GM06990 (cell line): Measurements from ENCODE around the gene LILRA5.
"Not testable (repeated sequence)": the region's sequence is repeated elsewhere in the genome, so short reads cannot be mapped to it uniquely, and the experiment has no call there.

Source experiments
- DNase-seq: peaks from one replicate; pipeline ENCODE4 v3.0.0-alpha.2; 2011; ENCODE audit not compliant: insufficient read length; ENCODE audit errors: extremely low read depth
- H3K27me3 ChIP-seq: replicated peaks from 2 replicates; pipeline ENCODE4 v1.6.0; 2011; ENCODE audit warnings: low read length; ENCODE audit not compliant: control insufficient read depth, insufficient read depth
- H3K36me3 ChIP-seq: 2 replicates; pipeline ENCODE4 v1.5.1; 2011; ENCODE audit warnings: low read length; ENCODE audit not compliant: control insufficient read depth, insufficient read depth
- H3K4me3 ChIP-seq: replicated peaks from 2 replicates; pipeline ENCODE4 v1.5.1; 2011; ENCODE audit warnings: low read depth, mild to moderate bottlenecking, control low read depth, low read length
- TF ChIP-seq, protein P1 (sequence below): IDR thresholded peaks from 2 replicates; pipeline ENCODE4 v1.5.1; 2011; ENCODE audit warnings: low read length, control low read depth, mild to moderate bottlenecking, inconsistent platforms; ENCODE audit not compliant: insufficient read depth, poor library complexity, severe bottlenecking

The LILRA5 gene

DNA sequence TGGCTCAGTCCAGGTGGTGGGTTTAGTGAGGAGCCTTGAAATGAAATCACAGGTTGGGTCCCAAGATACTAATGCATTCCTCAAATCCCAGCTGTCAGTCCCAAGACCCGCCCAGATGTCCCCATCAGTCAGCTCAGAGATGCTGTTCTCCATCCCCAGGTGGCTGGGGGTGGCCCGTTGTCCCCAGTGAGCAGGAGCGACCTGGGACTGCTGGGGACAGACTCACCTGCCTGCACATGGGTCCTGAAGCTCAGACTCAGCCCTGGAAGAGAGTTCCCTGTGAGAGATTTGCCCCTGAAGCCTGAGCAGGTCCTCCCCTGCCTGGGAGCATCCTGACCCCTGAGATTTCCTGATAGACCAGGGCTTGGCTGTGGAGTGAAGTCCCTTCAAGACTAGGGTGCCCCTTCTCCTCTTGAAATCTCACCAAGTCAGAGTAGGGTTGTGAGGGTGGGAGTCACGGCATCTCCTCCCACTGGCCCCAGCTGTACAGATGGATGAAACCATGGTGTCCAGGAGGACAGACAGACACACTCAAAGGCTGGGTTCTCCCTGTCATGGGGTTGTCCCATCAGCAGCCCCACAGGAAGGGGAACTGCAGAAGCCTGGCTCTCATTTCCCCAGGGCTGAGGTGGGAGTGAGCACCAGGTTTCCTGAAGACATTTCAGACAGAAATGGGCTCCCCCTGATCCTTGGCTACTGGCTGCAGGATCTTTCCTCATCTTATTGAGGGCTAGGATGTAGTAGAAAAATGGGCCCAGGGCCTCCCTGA lies 14.4 kb downstream of the LILRA5 start:
- Histone ChIP-seq H3K4me3 (no peak overlapping the region), H3K36me3 (no peaks in the 10 kb centered on the region), H3K27me3 (no peaks in the 10 kb centered on the region; the same call in none of the 2 replicates)
- DNase-seq: no peak
- TF ChIP-seq, protein P1, sequence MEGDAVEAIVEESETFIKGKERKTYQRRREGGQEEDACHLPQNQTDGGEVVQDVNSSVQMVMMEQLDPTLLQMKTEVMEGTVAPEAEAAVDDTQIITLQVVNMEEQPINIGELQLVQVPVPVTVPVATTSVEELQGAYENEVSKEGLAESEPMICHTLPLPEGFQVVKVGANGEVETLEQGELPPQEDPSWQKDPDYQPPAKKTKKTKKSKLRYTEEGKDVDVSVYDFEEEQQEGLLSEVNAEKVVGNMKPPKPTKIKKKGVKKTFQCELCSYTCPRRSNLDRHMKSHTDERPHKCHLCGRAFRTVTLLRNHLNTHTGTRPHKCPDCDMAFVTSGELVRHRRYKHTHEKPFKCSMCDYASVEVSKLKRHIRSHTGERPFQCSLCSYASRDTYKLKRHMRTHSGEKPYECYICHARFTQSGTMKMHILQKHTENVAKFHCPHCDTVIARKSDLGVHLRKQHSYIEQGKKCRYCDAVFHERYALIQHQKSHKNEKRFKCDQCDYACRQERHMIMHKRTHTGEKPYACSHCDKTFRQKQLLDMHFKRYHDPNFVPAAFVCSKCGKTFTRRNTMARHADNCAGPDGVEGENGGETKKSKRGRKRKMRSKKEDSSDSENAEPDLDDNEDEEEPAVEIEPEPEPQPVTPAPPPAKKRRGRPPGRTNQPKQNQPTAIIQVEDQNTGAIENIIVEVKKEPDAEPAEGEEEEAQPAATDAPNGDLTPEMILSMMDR: no peak

DNA sequence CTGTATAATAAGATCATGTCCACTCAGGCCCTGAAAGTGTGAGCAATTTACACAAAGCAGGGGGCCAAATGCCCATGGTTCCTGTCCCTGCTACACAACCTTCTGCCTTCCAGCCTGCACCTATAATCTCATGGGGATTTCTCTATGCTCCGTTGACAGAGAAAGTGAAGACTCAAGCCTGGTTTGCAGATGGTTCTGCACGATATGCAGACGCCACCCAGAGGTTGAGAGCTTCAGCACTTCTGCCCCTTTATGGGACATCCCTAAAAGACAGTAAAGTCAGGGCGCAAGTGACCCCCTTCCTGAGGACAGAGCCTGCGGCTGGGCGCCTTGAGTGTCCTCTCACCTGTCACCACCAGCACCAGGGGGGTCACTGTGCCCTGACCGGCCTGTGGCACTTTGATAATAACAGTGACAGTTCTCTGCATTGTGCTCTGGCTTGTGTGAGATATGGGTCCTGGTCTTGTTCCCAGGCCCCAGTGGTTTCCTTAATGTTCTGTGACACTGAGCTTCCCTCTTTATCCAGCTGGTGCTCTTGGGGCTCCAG lies 15.1 kb downstream of the LILRA5 start:
- Histone ChIP-seq H3K27me3 (no peaks in the 10 kb centered on the region; the same call in none of the 2 replicates), H3K36me3 (no peaks in the 10 kb centered on the region), H3K4me3 (no peak overlapping the region)
- TF ChIP-seq, protein P1: peak; percentile 58
- no peak for DNase-seq

DNA sequence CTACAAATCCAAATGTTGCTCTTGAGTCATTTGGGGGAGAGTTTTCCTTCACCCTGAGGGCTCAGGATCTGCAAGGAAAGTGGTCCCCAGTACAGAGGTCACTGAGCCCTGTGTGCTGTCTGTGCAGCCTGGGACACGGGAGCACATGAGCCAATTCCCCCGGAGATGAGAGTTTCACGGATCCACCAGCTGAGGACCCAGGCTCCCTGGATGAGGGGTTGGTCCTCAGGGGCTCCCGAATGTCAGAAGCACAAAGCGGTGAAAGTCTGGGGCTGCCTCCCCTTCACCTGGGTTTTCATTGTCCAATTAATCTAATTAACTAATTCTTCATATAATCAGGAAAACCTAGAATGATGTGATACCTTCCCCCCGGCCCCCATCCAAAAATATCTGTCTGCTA lies 18.4 kb downstream of the LILRA5 start:
- no peak overlapping the region for H3K4me3 ChIP-seq
- DNase-seq: no peak
- no peaks in the 10 kb centered on the region; the same call in none of the 2 replicates for H3K27me3 ChIP-seq
- TF ChIP-seq, protein P1: no peak
- H3K36me3 ChIP-seq: no peaks in the 10 kb centered on the region

DNA sequence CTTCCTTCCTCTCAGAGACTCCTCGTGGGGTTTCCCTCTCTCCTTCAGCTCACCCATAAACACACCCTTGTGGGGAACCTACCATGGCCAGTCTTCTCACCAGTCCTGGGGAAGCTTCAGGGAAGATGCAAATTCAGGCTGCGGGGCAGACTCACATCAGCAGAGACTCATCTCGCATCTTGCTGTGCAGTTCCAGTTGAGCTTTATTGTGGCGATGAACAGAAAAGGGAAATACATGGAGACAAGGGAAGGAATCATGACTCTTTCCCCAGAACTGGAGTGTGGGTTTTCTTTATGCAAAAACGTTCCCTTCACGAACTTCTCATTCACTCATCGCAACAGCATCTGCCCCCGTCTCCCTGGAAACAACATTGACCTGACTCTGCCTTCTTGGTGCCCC lies 23.8 kb downstream of the LILRA5 start:
- DNase-seq, H3K36me3 ChIP-seq, H3K4me3 ChIP-seq, H3K27me3 ChIP-seq: not testable (repeated sequence)

DNA sequence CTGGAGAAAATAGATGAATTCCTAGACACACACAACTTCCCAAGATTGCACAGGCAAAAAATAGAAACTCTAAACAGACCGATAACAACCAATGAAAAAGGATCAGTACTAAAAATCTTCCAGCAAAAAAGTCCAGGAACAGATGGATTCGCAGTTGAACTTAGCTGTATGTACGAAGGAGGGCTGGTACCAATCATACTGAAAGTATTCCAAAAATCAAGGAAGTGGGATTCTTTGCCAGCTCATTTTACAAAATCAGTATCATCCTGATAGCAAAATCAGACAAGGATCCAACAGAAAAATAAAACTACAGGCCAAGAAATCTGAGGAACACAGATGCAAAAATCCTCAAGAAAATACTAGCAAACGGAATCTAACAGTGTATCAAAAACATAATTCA lies 25.5 kb downstream of the LILRA5 start:
- DNase-seq: no peak

DNA sequence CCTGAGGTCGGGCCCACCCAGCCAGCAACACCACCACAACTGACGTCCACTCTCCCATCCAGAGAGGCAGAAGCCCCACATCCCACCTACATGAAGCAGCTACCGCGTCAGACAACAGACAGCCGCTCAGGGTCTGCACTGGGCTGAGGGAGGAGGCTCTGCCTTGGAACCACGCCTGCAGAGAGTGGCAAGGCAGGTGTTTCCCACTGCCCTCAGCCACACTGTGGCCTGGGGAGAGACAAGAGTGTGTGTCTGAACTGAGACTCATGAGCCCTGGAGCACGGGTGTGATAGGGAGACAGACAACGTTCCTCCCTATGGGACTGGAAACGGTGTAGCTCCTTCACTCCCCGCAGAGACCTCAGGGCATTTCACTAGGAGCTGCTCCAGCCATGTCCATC lies 26.7 kb downstream of the LILRA5 start:
- H3K4me3 ChIP-seq, DNase-seq, H3K36me3 ChIP-seq, H3K27me3 ChIP-seq: not testable (repeated sequence)

More for the DNA sequence above, 25.5 kb downstream of the LILRA5 start:
- Histone ChIP-seq H3K27me3 (no peaks in the 10 kb centered on the region; the same call in 1 of the 2 replicates), H3K4me3 (no peak overlapping the region), H3K36me3 (no peaks in the 10 kb centered on the region)
- TF ChIP-seq, protein P1: no peak

DNA sequence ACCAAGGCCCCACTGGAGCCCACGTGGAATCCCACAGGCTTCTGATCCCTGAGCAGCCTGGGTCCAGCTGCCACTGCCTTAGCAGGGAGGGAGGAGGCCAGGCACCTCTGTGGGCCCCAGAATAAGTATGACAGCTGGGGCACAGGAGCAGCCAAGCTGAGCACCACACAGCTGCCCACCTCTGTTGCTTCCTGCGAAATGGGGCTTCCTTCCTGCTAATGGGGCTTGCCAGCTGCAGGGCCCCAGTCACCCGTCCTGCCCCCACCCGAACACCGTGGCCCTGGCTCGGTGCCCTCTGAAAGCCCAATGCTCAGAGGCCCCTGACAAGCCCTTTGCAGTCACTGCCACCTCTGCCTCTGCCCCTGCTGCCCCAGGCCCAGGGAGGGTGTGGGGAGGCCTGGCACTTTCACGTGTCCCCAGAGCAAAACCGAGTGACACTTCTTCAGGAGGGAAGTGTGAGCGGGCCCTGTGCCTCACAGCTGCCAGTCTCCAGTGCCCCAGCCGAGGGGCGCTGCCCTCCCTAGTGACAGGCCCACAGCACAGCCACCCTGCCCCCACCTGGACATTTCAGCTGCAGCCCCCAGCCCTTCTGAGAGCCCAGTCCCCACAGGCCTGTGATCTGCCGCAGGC lies 27.4 kb downstream of the LILRA5 start:
- DNase-seq: peak; percentile 43
- H3K36me3 ChIP-seq, H3K4me3 ChIP-seq, H3K27me3 ChIP-seq: not testable (repeated sequence)
